Neural crest cell (in vitro differentiated cells): ENCODE results near the gene NPIPB8. TPM values are rescaled to one million over a fixed set of nuclear protein-coding genes. Genes with fewer than 3 reads are reported as not detected.
"Not testable (repeated sequence)": the region's sequence is repeated elsewhere in the genome, so short reads cannot be mapped to it uniquely, and the experiment has no call there.

ENCODE experiments used
- DNase-seq: peaks from one replicate; pipeline ENCODE4 v3.0.0; 2021; ENCODE audit warnings: low read depth, mixed read lengths, low spot score
- H3K27ac Mint-ChIP-seq: one replicate; pipeline ENCODE4 v1.8.0; 2021; ENCODE audit warnings: mild to moderate bottlenecking, mixed read lengths; ENCODE audit not compliant: unreplicated experiment
- H3K27me3 Mint-ChIP-seq: 2 replicates; pipeline ENCODE4 v1.8.0; 2021; ENCODE audit warnings: low read depth, mild to moderate bottlenecking, mixed read lengths
- H3K36me3 Mint-ChIP-seq: 2 replicates; pipeline ENCODE4 v1.8.0; 2021; ENCODE audit warnings: low read depth, mild to moderate bottlenecking, mixed read lengths
- H3K4me1 Mint-ChIP-seq: 2 replicates; pipeline ENCODE4 v1.8.0; 2021; ENCODE audit warnings: mixed read lengths
- H3K4me3 Mint-ChIP-seq: one replicate; pipeline ENCODE4 v1.8.0; 2021; ENCODE audit warnings: mild to moderate bottlenecking, mixed read lengths
- H3K9me3 Mint-ChIP-seq: 2 replicates; pipeline ENCODE4 v1.8.0; 2021; ENCODE audit warnings: mixed read lengths
- total RNA-seq: library from RNA; stranded (reverse); gene quantifications from 2 replicates; pipeline ENCODE4 v1.2.1, GENCODE V29; 2021
- TF ChIP-seq, protein P1 (sequence below): fragments of 200-600 bp; sonication (generic); conservative IDR thresholded peaks from 2 replicates; pipeline ENCODE4 v1.5.0; 2021; ENCODE audit warnings: antibody characterized with exemption, mild to moderate bottlenecking

The NPIPB8 gene
- total RNA-seq, 1 donor from 2014 or later: not detected

DNA sequence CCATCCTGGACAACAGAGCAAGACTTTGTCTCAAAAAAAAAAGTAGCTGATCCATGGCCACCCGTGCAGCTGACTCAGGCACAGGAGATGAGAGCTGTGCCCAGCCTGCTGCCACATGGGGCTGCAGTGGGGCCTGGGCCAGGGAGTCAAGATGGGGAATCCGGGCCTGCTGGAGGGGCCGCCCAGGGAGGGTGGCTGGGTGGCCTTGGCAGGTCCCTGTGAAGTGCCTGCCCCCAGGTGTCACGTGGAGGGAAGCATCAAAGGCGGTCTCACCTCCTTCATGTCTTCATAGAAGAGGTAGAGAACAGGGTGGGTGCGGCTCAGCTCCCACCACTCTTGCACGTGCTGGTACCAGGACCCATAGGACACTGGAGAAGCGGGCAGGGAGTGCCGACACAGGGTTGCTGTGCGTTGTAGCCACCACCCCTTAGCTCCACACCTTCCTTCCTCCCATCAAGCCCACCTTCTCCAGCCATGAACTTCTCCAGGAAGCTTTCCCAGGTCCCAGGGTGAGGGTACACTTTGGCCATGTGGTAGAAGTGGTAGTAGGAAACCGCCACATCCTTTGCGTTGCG, 44.8 kb upstream of the NPIPB8 start:
- DNase-seq: no peak
- peaks cover 3% of the 10 kb centered on the region for H3K36me3 Mint-ChIP-seq
- H3K27ac Mint-ChIP-seq: no peak overlapping the region
- H3K9me3 Mint-ChIP-seq: no peaks in the 10 kb centered on the region
- TF ChIP-seq, protein P1, sequence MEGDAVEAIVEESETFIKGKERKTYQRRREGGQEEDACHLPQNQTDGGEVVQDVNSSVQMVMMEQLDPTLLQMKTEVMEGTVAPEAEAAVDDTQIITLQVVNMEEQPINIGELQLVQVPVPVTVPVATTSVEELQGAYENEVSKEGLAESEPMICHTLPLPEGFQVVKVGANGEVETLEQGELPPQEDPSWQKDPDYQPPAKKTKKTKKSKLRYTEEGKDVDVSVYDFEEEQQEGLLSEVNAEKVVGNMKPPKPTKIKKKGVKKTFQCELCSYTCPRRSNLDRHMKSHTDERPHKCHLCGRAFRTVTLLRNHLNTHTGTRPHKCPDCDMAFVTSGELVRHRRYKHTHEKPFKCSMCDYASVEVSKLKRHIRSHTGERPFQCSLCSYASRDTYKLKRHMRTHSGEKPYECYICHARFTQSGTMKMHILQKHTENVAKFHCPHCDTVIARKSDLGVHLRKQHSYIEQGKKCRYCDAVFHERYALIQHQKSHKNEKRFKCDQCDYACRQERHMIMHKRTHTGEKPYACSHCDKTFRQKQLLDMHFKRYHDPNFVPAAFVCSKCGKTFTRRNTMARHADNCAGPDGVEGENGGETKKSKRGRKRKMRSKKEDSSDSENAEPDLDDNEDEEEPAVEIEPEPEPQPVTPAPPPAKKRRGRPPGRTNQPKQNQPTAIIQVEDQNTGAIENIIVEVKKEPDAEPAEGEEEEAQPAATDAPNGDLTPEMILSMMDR: no peak
- H3K4me3 Mint-ChIP-seq: no peak overlapping the region
- H3K4me1 Mint-ChIP-seq: peaks cover 15% of the 10 kb centered on the region
- H3K27me3 Mint-ChIP-seq: no peaks in the 10 kb centered on the region

DNA sequence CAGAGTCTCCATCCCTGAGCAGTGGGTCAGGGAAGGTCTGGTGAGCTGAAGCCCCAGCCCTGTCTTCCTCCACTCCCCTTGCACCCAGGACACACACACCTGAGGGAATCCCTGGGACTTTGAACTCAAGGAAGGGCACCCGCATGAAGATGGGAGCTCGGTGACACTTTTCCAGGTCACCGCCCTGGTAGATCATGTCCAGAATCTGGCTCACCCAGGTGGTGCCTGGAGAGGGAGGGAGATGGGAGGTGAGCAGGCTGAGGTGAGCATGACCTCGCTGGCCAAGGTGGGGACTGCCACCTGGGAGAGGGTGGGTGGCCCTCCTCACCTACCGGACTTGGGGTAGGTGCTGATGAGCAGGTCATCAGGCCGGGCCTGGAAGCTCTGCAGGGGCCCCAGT, 42.4 kb upstream of the NPIPB8 start:
- H3K27ac Mint-ChIP-seq, H3K27me3 Mint-ChIP-seq, H3K36me3 Mint-ChIP-seq, H3K9me3 Mint-ChIP-seq, H3K4me3 Mint-ChIP-seq, DNase-seq: not testable (repeated sequence)
- peaks cover 16% of the 10 kb centered on the region for H3K4me1 Mint-ChIP-seq

DNA sequence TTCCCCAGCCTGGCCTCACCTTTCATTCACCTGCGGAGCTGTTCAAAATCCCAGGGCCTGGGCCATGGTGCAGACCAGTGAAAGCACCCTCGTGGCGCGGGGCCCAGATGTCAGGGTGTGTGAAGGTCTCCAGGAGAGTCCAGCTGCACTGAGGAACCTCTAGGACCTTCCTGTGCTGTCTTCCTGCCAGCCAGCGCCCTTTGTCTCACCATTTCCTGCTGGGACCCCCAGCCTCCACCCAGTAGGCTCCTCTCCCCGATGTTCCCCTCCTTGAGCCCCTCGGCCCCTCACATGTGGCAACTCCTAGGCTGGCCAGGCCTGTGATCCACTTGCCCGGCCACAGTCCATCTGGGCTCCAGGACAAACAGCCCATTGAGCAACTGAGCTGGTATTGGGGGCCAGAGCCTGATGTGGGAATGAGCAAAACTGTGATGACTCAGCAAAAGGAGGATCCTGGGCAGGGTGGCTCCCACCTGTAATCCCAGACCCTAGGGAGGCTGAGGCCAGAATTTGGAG, 41.7 kb upstream of the NPIPB8 start:
- H3K27me3 Mint-ChIP-seq: no peaks in the 10 kb centered on the region
- DNase-seq: no peak
- H3K36me3 Mint-ChIP-seq: no peaks in the 10 kb centered on the region
- TF ChIP-seq, protein P1: no peak
- H3K27ac Mint-ChIP-seq: peak overlapping the region; percentile 84
- H3K9me3 Mint-ChIP-seq: no peaks in the 10 kb centered on the region
- H3K4me3 Mint-ChIP-seq: peak overlapping the region; percentile 34
- peaks cover 16% of the 10 kb centered on the region for H3K4me1 Mint-ChIP-seq

DNA sequence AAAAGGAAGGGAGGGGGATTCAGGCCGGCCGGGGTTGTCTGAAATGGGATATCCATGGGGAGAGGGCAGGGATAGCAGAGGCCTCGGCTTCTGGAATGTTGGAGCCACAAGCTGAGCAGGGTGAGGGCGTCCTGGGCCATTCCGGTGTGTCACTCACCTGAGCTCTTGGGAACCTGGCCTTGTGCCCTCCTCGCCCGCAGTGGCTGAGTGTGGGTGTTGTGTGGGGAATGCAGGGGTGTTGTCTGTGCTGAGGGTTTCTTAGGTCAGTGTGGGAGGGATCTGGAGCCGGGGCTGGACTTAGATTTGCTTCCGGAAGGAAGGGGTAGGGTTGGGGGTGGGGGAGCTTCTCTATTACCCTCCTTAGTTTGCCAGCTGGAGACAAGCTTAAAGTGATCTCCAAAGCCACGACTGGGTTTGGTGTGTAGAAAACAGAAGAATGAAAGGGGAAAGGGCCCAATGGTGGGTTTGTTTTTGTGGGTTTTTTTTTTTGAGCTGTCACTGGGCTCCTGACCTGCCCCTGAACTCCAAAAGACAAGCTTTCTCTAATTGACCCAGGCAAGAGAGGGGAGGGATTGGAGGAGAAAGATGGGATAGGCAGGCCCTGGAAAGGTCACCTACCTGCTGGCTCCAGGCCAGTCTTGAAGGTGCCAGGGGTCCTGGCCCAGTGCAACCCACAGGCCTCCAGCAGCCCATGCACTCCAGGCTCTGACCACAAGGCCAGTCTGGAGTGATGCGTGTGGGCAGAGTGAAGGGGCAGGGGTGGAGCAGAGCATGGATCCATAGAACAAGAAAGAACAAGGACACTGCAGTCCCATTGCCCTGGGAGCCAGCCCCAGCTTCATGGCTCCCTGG, 40.8 kb upstream of the NPIPB8 start, which contains the start of gene SULT1A2:
SULT1A2 (minus strand) TSS at position 211 of the 852 bp plus-strand sequence. CDS start 1,120 bp downstream, outside the sequence.
- Mint-ChIP-seq H3K27ac (peak within 1 kb of the TSS; percentile 84), H3K4me3 (peak within 1 kb of the TSS; percentile 34), H3K36me3 (no peaks in the 10 kb centered on the region), H3K27me3 (no peaks in the 10 kb centered on the region), H3K4me1 (peaks cover 16% of the 10 kb centered on the region), H3K9me3 (no peaks in the 10 kb centered on the region)
- TF ChIP-seq, protein P1: no peak
- DNase-seq: no peak

DNA sequence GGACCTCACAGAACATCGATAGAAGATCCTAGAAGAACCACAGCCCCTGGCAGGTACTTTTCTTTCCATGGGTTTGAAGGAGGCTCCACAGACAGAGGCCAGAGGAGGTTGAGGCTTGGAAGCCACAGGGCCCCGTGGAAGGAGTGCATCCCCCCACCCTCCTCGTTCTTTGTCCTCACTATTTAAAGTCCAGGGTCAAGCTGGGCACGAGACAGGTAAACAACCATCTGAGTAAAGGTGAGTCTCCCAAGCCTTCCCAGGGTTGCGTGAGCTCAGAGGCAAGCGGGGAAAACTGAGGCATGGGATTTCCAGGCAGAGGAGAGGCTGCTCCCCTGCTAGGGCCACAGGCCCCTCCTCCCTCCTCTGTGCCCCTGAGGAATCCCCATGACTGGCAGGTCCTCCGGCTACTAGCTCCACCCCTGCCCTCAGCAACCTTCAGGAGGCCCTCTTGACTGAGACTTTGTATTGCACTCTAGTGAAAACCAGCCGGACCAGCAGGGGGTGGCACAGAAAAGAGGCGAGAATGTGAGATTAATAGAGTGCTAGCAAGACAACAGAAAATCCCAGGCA, 40.1 kb upstream of the NPIPB8 start:
- H3K27me3 Mint-ChIP-seq: no peaks in the 10 kb centered on the region
- no peak overlapping the region for H3K27ac Mint-ChIP-seq
- TF ChIP-seq, protein P1: peak; percentile 16
- no peak overlapping the region for H3K4me3 Mint-ChIP-seq
- no peaks in the 10 kb centered on the region for H3K36me3 Mint-ChIP-seq
- peaks cover 16% of the 10 kb centered on the region for H3K4me1 Mint-ChIP-seq
- no peaks in the 10 kb centered on the region for H3K9me3 Mint-ChIP-seq
- no peak for DNase-seq

DNA sequence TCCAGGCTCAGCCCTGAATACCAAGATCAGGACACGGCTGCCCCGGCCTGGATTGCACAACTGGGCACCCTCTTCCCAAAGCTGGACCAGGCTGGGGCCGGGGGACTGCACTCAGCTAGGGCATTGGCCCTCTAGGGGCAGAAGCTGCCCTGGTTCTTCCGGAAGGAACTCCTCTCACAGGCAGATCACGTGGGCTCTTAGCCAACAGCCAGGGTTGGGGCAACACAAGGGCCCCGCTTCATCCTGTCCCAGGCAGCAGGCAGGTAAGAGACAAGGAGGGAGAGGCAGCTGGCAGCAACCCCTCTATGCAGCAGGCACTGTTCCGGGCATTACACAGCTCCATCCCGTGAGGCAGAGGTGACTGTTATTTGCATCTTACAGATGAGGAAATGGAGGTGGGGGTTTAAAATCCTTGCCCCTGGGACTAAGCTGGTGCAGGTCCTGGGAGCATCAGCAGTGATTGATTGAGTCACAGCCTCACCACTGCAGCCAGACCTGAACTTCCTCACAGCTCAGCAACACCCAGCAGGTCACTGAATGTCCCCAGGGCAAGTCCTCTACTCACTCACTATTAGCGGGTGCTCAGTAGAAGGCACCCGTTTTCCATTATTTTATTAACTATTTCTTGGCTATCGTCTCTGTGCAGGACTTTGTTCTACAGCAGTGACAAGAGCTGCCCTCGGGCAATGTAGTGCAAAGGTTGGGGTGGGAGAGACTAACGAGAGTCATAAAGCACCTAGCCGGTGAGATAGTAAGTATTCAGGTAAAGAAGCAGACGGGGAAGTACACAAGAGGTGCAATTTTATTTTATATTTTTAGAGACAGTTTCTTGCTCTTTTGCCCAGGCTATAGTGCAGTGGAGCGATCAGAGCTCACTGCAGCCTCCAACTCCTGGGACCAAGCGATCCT, 38.2 kb upstream of the NPIPB8 start:
- H3K4me3 Mint-ChIP-seq, H3K27me3 Mint-ChIP-seq, H3K36me3 Mint-ChIP-seq, H3K27ac Mint-ChIP-seq, DNase-seq, H3K9me3 Mint-ChIP-seq: not testable (repeated sequence)
- peaks cover 16% of the 10 kb centered on the region for H3K4me1 Mint-ChIP-seq

DNA sequence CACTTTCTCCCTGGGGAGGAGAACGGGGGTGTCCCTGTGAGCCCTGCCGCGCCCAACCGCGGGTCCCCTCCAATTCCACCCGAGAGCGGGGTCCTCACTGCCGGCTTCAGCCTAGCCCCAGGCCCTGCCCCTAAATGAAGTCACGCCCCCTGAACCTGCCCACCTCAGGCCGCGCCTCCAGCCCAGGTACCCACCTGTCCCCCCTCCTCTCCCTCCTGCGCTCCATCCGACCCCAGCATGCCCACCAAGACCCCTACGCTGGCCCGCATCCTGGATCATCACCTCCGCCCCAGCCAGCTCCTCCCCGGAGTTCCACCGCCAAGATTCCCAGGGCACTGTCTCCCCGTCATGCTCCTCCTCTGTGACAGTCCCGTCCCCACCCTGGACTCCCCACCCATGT, 36.9 kb upstream of the NPIPB8 start:
- H3K27me3 Mint-ChIP-seq, H3K4me3 Mint-ChIP-seq, H3K27ac Mint-ChIP-seq, H3K36me3 Mint-ChIP-seq, DNase-seq, H3K9me3 Mint-ChIP-seq: not testable (repeated sequence)
- peaks cover 16% of the 10 kb centered on the region for H3K4me1 Mint-ChIP-seq

DNA sequence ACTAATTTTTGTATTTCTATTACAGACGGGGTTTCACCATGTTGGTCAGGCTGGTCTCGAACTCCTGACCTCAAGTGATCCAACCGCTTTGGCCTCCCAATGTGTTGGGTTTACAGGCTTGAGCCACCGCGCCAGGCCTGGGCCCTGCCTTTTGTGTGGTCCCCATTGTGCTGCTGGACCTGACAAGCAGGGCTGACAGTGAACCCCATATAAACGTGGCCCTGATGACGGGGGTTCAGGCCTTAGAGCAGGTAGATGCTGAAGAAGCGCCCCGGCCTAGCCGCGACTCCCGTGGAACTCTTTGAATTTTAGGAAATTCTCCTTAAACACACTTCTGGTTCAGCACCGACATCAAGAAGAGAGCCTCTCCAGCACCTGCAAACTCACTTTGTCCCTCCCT, 36.3 kb upstream of the NPIPB8 start:
- not testable (repeated sequence) for H3K36me3 Mint-ChIP-seq, H3K27ac Mint-ChIP-seq, H3K4me3 Mint-ChIP-seq, H3K9me3 Mint-ChIP-seq, H3K27me3 Mint-ChIP-seq, DNase-seq
- H3K4me1 Mint-ChIP-seq: peaks cover 16% of the 10 kb centered on the region
